Astrocyte of the cerebellum (primary cell): ENCODE data around the gene NDST1.

Experiments
- DNase-seq: peaks from one replicate; pipeline ENCODE4 v3.0.0-alpha.2; 2011; ENCODE audit warnings: low read depth
- H3K4me3 ChIP-seq: 2 replicates; pipeline ENCODE4 v1.5.1; 2011; ENCODE audit warnings: mild to moderate bottlenecking, low read depth, low read length, moderate library complexity
- in situ Hi-C: cut with HindIII; loops from 2 replicates; pipeline ENCODE4 v1.10.0; 2017; ENCODE audit warnings: low sequenced_read_pairs
- TF ChIP-seq, protein P1 (sequence below): IDR thresholded peaks from 2 replicates; pipeline ENCODE4 v1.5.1; 2012; ENCODE audit warnings: low read length, low read depth, moderate library complexity, mild to moderate bottlenecking; ENCODE audit errors: missing control alignments

The NDST1 gene

DNA sequence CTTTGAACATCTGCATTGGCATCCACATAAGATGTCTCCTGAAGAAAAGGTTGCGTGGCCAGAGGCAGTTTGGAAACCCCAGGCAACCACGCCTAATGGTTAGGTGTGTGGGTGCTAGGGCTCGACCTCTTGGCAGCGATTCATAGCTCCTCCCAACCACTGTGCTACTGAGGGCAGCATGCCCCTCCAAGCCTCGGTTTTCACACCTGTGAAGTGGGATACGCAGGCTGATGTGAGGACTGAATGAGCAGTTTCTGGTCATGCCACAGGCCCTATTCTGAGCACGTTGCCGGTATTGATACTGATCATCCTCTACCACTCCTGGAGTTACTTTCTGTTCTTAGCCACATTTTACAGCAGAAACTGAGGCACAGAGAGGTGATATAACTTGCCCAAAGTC lies 19.1 kb downstream of the NDST1 start:
- no peak overlapping the region for H3K4me3 ChIP-seq
- TF ChIP-seq, protein P1, sequence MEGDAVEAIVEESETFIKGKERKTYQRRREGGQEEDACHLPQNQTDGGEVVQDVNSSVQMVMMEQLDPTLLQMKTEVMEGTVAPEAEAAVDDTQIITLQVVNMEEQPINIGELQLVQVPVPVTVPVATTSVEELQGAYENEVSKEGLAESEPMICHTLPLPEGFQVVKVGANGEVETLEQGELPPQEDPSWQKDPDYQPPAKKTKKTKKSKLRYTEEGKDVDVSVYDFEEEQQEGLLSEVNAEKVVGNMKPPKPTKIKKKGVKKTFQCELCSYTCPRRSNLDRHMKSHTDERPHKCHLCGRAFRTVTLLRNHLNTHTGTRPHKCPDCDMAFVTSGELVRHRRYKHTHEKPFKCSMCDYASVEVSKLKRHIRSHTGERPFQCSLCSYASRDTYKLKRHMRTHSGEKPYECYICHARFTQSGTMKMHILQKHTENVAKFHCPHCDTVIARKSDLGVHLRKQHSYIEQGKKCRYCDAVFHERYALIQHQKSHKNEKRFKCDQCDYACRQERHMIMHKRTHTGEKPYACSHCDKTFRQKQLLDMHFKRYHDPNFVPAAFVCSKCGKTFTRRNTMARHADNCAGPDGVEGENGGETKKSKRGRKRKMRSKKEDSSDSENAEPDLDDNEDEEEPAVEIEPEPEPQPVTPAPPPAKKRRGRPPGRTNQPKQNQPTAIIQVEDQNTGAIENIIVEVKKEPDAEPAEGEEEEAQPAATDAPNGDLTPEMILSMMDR = no peak
- in situ Hi-C loops = no loop called here
- DNase-seq = no peak

DNA sequence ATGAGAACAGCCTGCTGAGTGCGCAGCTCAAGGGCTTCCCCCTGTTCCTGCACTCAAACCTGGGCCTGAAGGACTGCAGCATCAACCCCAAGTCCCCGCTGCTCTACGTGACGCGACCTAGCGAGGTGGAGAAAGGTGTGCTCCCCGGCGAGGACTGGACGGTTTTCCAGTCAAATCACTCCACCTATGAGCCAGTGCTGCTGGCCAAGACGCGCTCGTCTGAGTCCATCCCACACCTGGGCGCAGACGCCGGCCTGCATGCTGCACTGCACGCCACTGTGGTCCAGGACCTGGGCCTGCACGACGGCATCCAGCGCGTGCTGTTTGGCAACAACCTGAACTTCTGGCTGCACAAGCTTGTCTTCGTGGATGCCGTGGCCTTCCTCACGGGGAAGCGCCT lies 19.9 kb downstream of the NDST1 start:
- in situ Hi-C loops = no loop called here

DNA sequence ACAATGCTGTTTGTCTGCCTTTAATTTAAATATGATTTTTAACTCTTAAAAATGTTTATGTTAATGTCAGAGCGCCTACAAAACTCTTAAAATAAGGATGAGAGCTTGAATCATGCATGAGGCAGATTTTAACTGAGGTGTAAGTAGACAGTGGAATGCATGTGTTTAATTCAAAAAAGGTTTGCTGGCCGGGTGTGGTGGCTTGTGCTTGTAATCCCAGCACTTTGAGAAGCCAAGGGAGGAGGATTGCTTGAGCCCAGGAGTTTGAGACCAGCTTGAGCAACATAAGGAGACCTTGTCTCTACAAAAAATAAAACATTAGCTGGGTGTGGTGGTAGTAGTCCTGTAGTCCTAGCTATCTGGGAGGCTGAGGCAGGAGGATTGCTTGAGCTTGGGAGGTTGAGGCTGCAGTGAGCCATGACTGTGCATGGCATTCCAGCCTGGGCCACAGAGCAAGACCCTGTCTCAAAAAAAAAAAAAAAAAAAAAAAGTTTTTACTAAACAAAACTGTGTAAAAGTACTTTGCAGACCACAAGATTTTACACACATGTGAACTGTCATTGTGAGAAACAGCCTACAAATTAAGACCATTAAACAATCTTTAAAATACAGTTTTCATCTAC lies 21.1 kb downstream of the NDST1 start:
- in situ Hi-C loops = no loop called here
- TF ChIP-seq, protein P1 = no peak
- DNase-seq = no peak
- no peak overlapping the region for H3K4me3 ChIP-seq

More for the DNA sequence above, 19.9 kb downstream of the NDST1 start:
- H3K4me3 ChIP-seq = no peak overlapping the region
- TF ChIP-seq, protein P1 = no peak
- DNase-seq = no peak

DNA sequence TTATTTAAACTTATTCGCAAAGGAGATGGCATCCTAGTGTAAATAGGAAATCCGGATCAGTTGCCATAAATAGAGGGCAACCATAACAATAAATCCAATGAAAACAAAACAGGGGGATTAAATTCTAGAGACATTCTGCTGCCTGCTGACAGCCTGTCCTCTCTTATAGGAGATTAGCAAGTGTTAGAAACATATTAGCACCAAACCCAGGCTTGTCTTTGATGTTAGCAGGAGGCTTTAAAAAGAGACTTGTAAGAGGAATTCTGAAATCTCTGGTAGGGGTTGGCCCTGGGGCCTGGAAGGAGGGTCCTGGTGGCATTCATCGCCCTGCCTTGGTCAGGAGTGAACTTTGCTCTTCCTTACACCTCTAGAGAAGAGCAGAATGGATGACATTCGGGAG lies 21.6 kb downstream of the NDST1 start:
- DNase-seq = no peak
- TF ChIP-seq, protein P1 = no peak
- in situ Hi-C loops = no loop called here
- no peak overlapping the region for H3K4me3 ChIP-seq

DNA sequence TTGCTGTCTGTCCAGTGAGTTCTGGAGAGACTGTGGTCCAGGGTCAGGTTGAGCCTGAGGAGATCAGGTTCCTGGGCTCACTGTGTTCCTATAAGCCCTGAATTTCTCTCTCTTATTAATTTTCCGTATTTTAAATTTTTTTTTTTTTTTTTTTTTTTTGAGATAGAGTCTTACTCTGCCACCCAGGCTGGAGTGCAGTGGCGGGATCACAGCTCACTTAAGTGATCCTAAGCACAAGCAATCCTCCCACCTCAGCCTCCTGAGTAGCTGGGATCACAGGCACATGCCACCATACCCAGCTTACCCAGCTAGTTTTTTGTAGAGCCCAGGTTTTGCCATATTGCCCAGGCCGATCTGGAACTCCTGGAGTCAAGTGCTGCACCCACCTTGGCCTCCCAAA lies 22.5 kb downstream of the NDST1 start:
- no peak for DNase-seq
- H3K4me3 ChIP-seq = no peak overlapping the region
- in situ Hi-C loops = no loop called here
- TF ChIP-seq, protein P1 = no peak

DNA sequence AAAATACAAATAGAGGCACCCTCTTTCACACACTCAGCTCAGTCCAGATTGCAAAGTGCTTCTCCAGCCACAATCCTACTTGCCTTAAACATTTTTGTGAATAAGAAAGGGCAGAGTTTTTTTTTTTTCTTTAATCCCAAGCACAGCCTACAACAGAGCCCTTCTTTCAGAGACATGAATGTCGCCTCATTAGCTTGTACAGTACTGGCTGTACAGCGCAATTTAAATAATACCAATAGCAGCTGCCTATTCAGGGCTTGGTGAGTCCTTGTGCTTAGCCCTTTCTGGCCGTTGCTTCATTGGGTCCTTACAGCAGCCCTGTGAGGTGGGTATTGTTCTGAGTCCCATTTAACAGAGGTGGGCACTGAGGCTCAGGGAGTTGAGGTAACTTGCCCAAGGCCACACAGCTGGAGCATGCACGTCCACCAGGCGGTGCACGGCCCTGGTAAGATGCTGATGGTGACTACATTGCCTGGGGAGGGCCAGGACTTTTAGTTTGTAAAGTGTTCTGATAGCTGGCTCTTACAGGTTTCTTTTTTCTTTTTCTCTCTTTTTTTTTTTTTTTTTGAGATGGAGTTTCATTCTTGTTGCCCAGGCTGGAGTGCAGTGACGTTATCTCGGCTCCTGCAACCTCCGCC lies 23.1 kb downstream of the NDST1 start:
- H3K4me3 ChIP-seq = no peak overlapping the region
- in situ Hi-C loops = no loop called here
- TF ChIP-seq, protein P1 = no peak
- DNase-seq = no peak

DNA sequence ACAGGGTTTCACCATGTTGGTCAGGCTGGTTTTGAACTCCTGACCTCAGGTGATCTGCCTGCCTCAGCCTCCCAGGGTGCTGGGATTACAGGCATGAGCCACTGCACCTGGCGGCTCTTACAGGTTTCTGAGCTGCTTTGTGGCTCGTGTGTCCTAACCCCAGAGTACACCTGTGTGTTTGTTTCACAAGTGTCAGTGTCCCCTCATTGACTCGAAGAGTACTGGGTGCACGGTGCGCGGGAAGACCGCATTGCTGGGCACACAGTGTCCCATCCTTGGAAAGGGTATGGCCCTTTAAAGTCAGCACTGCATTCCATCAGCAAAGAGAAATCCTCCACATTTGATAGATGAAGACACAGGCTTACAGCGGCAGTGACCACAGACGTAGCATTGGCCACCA lies 23.8 kb downstream of the NDST1 start:
- H3K4me3 ChIP-seq = no peak overlapping the region
- DNase-seq = no peak
- in situ Hi-C loops = no loop called here
- TF ChIP-seq, protein P1 = no peak
